CD14-positive monocyte (primary cell): ENCODE data around the gene ATOH8. TPM values are rescaled to one million over a fixed set of nuclear protein-coding genes. Genes with fewer than 3 reads are reported as not detected.

Experiments
- DNase-seq, 3 donors: peaks; one replicate each; pipeline ENCODE4 v3.0.0-alpha.2; 2011 to 2022
- H2AFZ ChIP-seq: 2 replicates; pipeline ENCODE4 v1.6.0; 2012; ENCODE audit warnings: mild to moderate bottlenecking, low read depth, low read length, inconsistent platforms; ENCODE audit not compliant: insufficient read depth, poor library complexity, severe bottlenecking
- H3K27ac ChIP-seq, 2 donors: 1 replicate in 1 of 2; 2 replicates in 1 of 2; pipeline ENCODE4 v1.5.1; 2012 to 2013; ENCODE audit warnings: low read length in 2 of 2, control low read depth in 1 of 2, inconsistent platforms in 1 of 2, low read depth in 1 of 2, mild to moderate bottlenecking in 1 of 2
- H3K27me3 ChIP-seq, 2 donors: one replicate each; pipeline versions ENCODE4 v1.6.0 to v1.6.1; 2011 to 2013; ENCODE audit warnings: low read length in 2 of 2; ENCODE audit not compliant: control insufficient read depth in 2 of 2, insufficient read depth in 2 of 2
- H3K36me3 ChIP-seq, 2 donors: replicated peaks in 1 of 2; 1 replicate in 1 of 2; 2 replicates in 1 of 2; pipeline versions ENCODE4 v1.5.1 to v1.6.1; 2012 to 2013; ENCODE audit warnings: low read length in 2 of 2, control low read depth in 1 of 2, inconsistent platforms in 1 of 2, mild to moderate bottlenecking in 1 of 2; ENCODE audit not compliant: insufficient read depth in 2 of 2, control insufficient read depth in 1 of 2
- H3K4me1 ChIP-seq, 2 donors: 1 replicate in 1 of 2; 2 replicates in 1 of 2; pipeline versions ENCODE4 v1.5.1 to v1.6.1; 2012 to 2013; ENCODE audit warnings: low read length in 2 of 2, control low read depth in 1 of 2, inconsistent platforms in 1 of 2, mild to moderate bottlenecking in 1 of 2, moderate library complexity in 1 of 2; ENCODE audit not compliant: insufficient read depth in 2 of 2, control insufficient read depth in 1 of 2
- H3K4me2 ChIP-seq: replicated peaks from 2 replicates; pipeline ENCODE3; 2012; ENCODE audit warnings: low read length, moderate library complexity, mild to moderate bottlenecking; ENCODE audit not compliant: poor library complexity, severe bottlenecking; ENCODE audit errors: extremely low read depth
- H3K4me3 ChIP-seq, 3 experiments: fragments of 200-600 bp in 1 of 3; sonication (generic) in 1 of 3; replicated peaks in 1 of 3; 1 replicate in 2 of 3; 2 replicates in 1 of 3; pipeline ENCODE4 v1.5.1; 2011 to 2013; ENCODE audit warnings: low read length in 3 of 3, mild to moderate bottlenecking in 3 of 3, control low read depth in 2 of 3, low read depth in 2 of 3, inconsistent platforms in 1 of 3, moderate library complexity in 1 of 3
- H3K79me2 ChIP-seq: 2 replicates; pipeline ENCODE4 v1.6.0; 2012; ENCODE audit warnings: mild to moderate bottlenecking, control low read depth, inconsistent platforms, low read length, moderate library complexity; ENCODE audit not compliant: insufficient read depth
- H3K9ac ChIP-seq: 2 replicates; pipeline ENCODE4 v1.6.0; 2017; ENCODE audit warnings: low read length, mild to moderate bottlenecking; ENCODE audit not compliant: insufficient read depth, poor library complexity, severe bottlenecking
- H3K9me3 ChIP-seq, 2 donors: replicated peaks in 1 of 2; 1 replicate in 1 of 2; 2 replicates in 1 of 2; pipeline versions ENCODE4 v1.5.1 to v1.6.1; 2012 to 2013; ENCODE audit warnings: low read length in 2 of 2, control low read depth in 1 of 2; ENCODE audit not compliant: control insufficient read depth in 1 of 2, insufficient read depth in 1 of 2
- H4K20me1 ChIP-seq: 2 replicates; pipeline ENCODE4 v1.6.0; 2012; ENCODE audit warnings: mild to moderate bottlenecking, low read length, control low read depth, moderate library complexity; ENCODE audit not compliant: insufficient read depth
- H3K27ac Mint-ChIP-seq, 7 donors: one replicate each; pipeline ENCODE4 v1.8.0; 2020; ENCODE audit warnings: mild to moderate bottlenecking in 7 of 7, mixed read lengths in 7 of 7, moderate library complexity in 6 of 7, inconsistent platforms in 2 of 7
- H3K27me3 Mint-ChIP-seq, 3 donors: one replicate each; pipeline ENCODE4 v1.8.0; 2021 to 2022; ENCODE audit warnings: low read depth in 3 of 3, mild to moderate bottlenecking in 3 of 3, mixed read lengths in 3 of 3, moderate library complexity in 3 of 3, inconsistent platforms in 1 of 3
- H3K36me3 Mint-ChIP-seq, 2 donors: one replicate each; pipeline ENCODE4 v1.8.0; 2020; ENCODE audit warnings: mixed read lengths in 2 of 2, inconsistent platforms in 1 of 2, mild to moderate bottlenecking in 1 of 2
- H3K4me1 Mint-ChIP-seq: one replicate; pipeline ENCODE4 v1.8.0; 2020; ENCODE audit warnings: mild to moderate bottlenecking, mixed read lengths
- H3K4me3 Mint-ChIP-seq, 2 donors: one replicate each; pipeline ENCODE4 v1.8.0; 2020; ENCODE audit warnings: mild to moderate bottlenecking in 2 of 2, mixed read lengths in 2 of 2, moderate library complexity in 1 of 2
- H3K9me3 Mint-ChIP-seq, 7 donors: one replicate each; pipeline ENCODE4 v1.8.0; 2020 to 2022; ENCODE audit warnings: mixed read lengths in 7 of 7, mild to moderate bottlenecking in 6 of 7, moderate library complexity in 6 of 7, inconsistent platforms in 2 of 7
- CTCF ChIP-seq: fragments of 200-600 bp; IDR thresholded peaks from one replicate; pipeline ENCODE4 v1.8.0; 2022; ENCODE audit warnings: antibody characterized with exemption, mild to moderate bottlenecking
- WGBS: methylation state at CpG from one replicate; pipeline ENCODE4 v1.1.5; 2013; ENCODE audit warnings: missing lambda C conversion rate; ENCODE audit not compliant: insufficient coverage; 5-methylcytosine and 5-hydroxymethylcytosine counted together
- intact Hi-C, 2 donors: fragments of 100-400 bp; cut with micrococcal nuclease; formaldehyde crosslinking; loops; one replicate each; pipeline versions ENCODE4 v1.15.0 to v1.15.1; 2023
- polyA plus RNA-seq, 3 donors: library from polyadenylated mRNA; depleted of rRNA in 1 of 3; unstranded in 2 of 3; stranded (reverse) in 1 of 3; fragments of 300-500 nt in 2 of 3; fragments of >200 nt in 1 of 3; fragmentation: Illumina TruSeq in 2 of 3; gene quantifications; 1 replicate in 2 of 3; 2 replicates in 1 of 3; pipeline ENCODE4 v1.2.3, GENCODE V29; 2012 to 2021

The ATOH8 gene
- polyA plus RNA-seq, 3 donors, result 2.0 to 3.9 (median 2.1) TPM

- 90% methylated on average over 4 of the region's 6 CpGs for WGBS
- no peaks in the 10 kb centered on the region for H3K79me2 ChIP-seq
- H3K4me1 ChIP-seq, result peaks cover 39 to 47% of the 10 kb centered on the region in 2 donors
- H3K9me3 ChIP-seq, result no peaks in the 10 kb centered on the region
- no peaks in the 10 kb centered on the region for H3K36me3 Mint-ChIP-seq
- H3K4me3 Mint-ChIP-seq, result no peak overlapping the region
- DNase-seq, result no peak
- H3K27me3 ChIP-seq, result no peaks in the 10 kb centered on the region
- H3K27me3 Mint-ChIP-seq, result peaks cover 0 to 1% (median 0%) of the 10 kb centered on the region in 3 donors
- no peak for TF ChIP-seq CTCF
- H3K27ac Mint-ChIP-seq, result no peak overlapping the region
- intact Hi-C loops, result loop anchor here in 1 of 2 donors (5.0 to 10.0 kb wide), 2 partner anchors 40 to 88 kb away; no protein-coding TSS in a partner anchor
- peaks cover 0 to 4% (median 1%) of the 10 kb centered on the region in 7 donors for H3K9me3 Mint-ChIP-seq
- no peak overlapping the region for H2AFZ ChIP-seq
- no peaks in the 10 kb centered on the region for H3K36me3 ChIP-seq
- H4K20me1 ChIP-seq, result no peaks in the 10 kb centered on the region
- no peak overlapping the region for H3K4me3 ChIP-seq
- no peak overlapping the region for H3K9ac ChIP-seq
- no peak overlapping the region for H3K4me2 ChIP-seq
- H3K4me1 Mint-ChIP-seq, result peaks cover 51% of the 10 kb centered on the region
- no peak overlapping the region for H3K27ac ChIP-seq
Observed at GRCh38 chr2:85722519-85722918, 31.3 kb upstream of the ATOH8 start.

GRCh38 chr2:85723707-85724360 lies 30.0 kb upstream of the ATOH8 start:
- Histone ChIP-seq H3K27ac (peak overlapping the region; percentile 12 to 14), H3K9ac (no peak overlapping the region), H3K4me1 (peaks cover 47 to 60% of the 10 kb centered on the region in 2 donors), H3K4me3 (no peak overlapping the region), H3K9me3 (no peaks in the 10 kb centered on the region), H3K4me2 (no peak overlapping the region), H3K27me3 (no peaks in the 10 kb centered on the region), H2AFZ (no peak overlapping the region), H3K79me2 (no peaks in the 10 kb centered on the region), H4K20me1 (no peaks in the 10 kb centered on the region), H3K36me3 (no peaks in the 10 kb centered on the region)
- H3K27me3 Mint-ChIP-seq, result peaks cover 0 to 1% (median 0%) of the 10 kb centered on the region in 3 donors
- H3K4me3 Mint-ChIP-seq, result no peak overlapping the region
- DNase-seq, result no peak
- H3K9me3 Mint-ChIP-seq, result peaks cover 0 to 4% (median 1%) of the 10 kb centered on the region in 7 donors
- no CpG with 5 or more reads among the region's 2 CpGs for WGBS
- intact Hi-C loops, result loop anchor here in 1 of 2 donors (5.0 to 10.0 kb wide), 2 partner anchors 42 to 89 kb away; no protein-coding TSS in a partner anchor
- peaks cover 56% of the 10 kb centered on the region for H3K4me1 Mint-ChIP-seq
- H3K36me3 Mint-ChIP-seq, result no peaks in the 10 kb centered on the region
- TF ChIP-seq CTCF, result no peak
- peak overlapping the region; percentile 21 to 81 (median 55) for H3K27ac Mint-ChIP-seq
